Psoas muscle (tissue), 8 donors: Measurements from ENCODE around the gene MCCD1. TPM values are rescaled to one million over a fixed set of nuclear protein-coding genes. Genes with fewer than 3 reads are reported as not detected.
"Not testable (repeated sequence)": the region's sequence is repeated elsewhere in the genome, so short reads cannot be mapped to it uniquely, and the experiment has no call there.

Experiments
- ATAC-seq, 4 donors: fragments of 200-7000 bp; cut with Tn5 transposase; one replicate each; pipeline ENCODE4 v1.9.1; 2020; ENCODE audit warnings: moderate library complexity in 3 of 4, mild to moderate bottlenecking in 2 of 4
- DNase-seq, 2 donors: peaks; one replicate each; pipeline ENCODE4 v3.0.0-alpha.2; 2020
- H3K27ac ChIP-seq: fragments of 200-600 bp; one replicate; pipeline ENCODE4 v1.8.0; 2022
- H3K27me3 ChIP-seq, 3 donors: fragments of 200-600 bp in 1 of 3; one replicate each; pipeline versions ENCODE4 v1.6.1 to v1.8.0; 2013 to 2022; ENCODE audit warnings: low read length in 2 of 3, mild to moderate bottlenecking in 2 of 3, moderate library complexity in 1 of 3; ENCODE audit not compliant: insufficient read depth in 3 of 3
- H3K36me3 ChIP-seq, 2 donors: fragments of 200-600 bp in 1 of 2; one replicate each; pipeline versions ENCODE4 v1.6.1 to v1.8.0; 2013 to 2022; ENCODE audit warnings: low read depth in 1 of 2, mild to moderate bottlenecking in 1 of 2, moderate library complexity in 1 of 2; ENCODE audit not compliant: insufficient read depth in 1 of 2
- H3K4me1 ChIP-seq: fragments of 200-600 bp; one replicate; pipeline ENCODE4 v1.8.0; 2022
- H3K4me3 ChIP-seq: fragments of 200-600 bp; one replicate; pipeline ENCODE4 v1.8.0; 2022; ENCODE audit warnings: mild to moderate bottlenecking
- H3K9me3 ChIP-seq: fragments of 200-600 bp; one replicate; pipeline ENCODE4 v1.8.0; 2022
- CTCF ChIP-seq: fragments of 200-600 bp; IDR thresholded peaks from one replicate; pipeline ENCODE4 v1.8.0; 2022; ENCODE audit warnings: antibody characterized with exemption
- WGBS, 3 donors: extraction: QIAGEN DNeasy Blood & Tissue Kit; methylation state at CpG; one replicate each; pipeline versions ENCODE4 v1.1.6 to v1.1.7; 2013; 5-methylcytosine and 5-hydroxymethylcytosine counted together
- intact Hi-C, 2 donors: fragments of 100-400 bp; cut with DNase I; formaldehyde crosslinking; loops; one replicate each; pipeline versions ENCODE4 v1.11.0 to v1.14.2; 2022
- polyA plus RNA-seq, 3 donors: library from polyadenylated mRNA; stranded (reverse); fragments of 200-250 nt; gene quantifications; one replicate each; pipeline ENCODE4 v1.2.3, GENCODE V29; 2013
- total RNA-seq, 4 donors: library from RNA; stranded (reverse); fragmentation: NEBNext Ultra II Directional in 2 of 4; extraction: Animal tissue kit (Norgen Biotek cat#: 25700) in 2 of 4; gene quantifications; one replicate each; pipeline versions ENCODE4 v1.2.1 to v1.2.4, GENCODE V29; 2021 to 2023
- donor health status: healthy with polysubstance abuse.
- donor health status: DM: no; HTN: no; CAD: no; lungs with moderate emphysema.
- donor health status: Bipolar disorder and iron deficiency.
- donor health status: healthy.
- donor health status: DM: yes; HTN: yes; CAD: no.
- donor health status: DM: no; HTN: no; CAD: no.
- donor health status: DM: no; HTN: no; CAD: no.
- donor health status: DM: yes; HTN: yes; CAD: no.

MCCD1 gene
- total and polyA plus RNA-seq, 7 donors = not detected

- Histone ChIP-seq H3K27ac (no peak overlapping the region), H3K4me3 (no peak overlapping the region), H3K9me3 (no peaks in the 10 kb centered on the region), H3K4me1 (no peaks in the 10 kb centered on the region), H3K27me3 (peaks cover 0 to 5% (median 2%) of the 10 kb centered on the region in 3 donors), H3K36me3 (no peaks in the 10 kb centered on the region)
- intact Hi-C loops = no loop called here
- DNase-seq (no peak), ATAC-seq (no peak)
- WGBS, 3 donors = 61 to 88% (median 80%) methylated on average over 2 of the region's 2 CpGs
- TF ChIP-seq CTCF = no peak
These were observed 45.4 kb upstream of the MCCD1 start for GRCh38 chr6:31483392-31483791.

GRCh38 chr6:31485055-31485454 is 43.7 kb upstream of the MCCD1 start:
- H3K36me3 ChIP-seq = no peaks in the 10 kb centered on the region
- 68 to 94% (median 93%) methylated on average over 1 of the region's 1 CpG for WGBS, 3 donors
- no peak for TF ChIP-seq CTCF
- DNase-seq (no peak), ATAC-seq (no peak)
- no peak overlapping the region for H3K27ac ChIP-seq
- H3K4me3 ChIP-seq = no peak overlapping the region
- H3K27me3 ChIP-seq = peaks cover 0 to 13% (median 0%) of the 10 kb centered on the region in 3 donors
- H3K4me1 ChIP-seq = no peaks in the 10 kb centered on the region
- H3K9me3 ChIP-seq = no peaks in the 10 kb centered on the region
- intact Hi-C loops = loop anchor here in 1 of 2 donors (1.0 kb wide), 1 partner anchor 97 kb away; no protein-coding TSS in a partner anchor

GRCh38 chr6:31486065-31486837 is 42.5 kb upstream of the MCCD1 start:
- peak in 3 of 4 donors; percentile 55 to 86 (median 59) for ATAC-seq
- H3K36me3 ChIP-seq, DNase-seq, intact Hi-C loops, H3K4me3 ChIP-seq, H3K9me3 ChIP-seq, H3K4me1 ChIP-seq, H3K27ac ChIP-seq: not testable (repeated sequence)
- WGBS, 3 donors = no CpG with 5 or more reads among the region's 9 CpGs
- peaks cover 0 to 24% (median 0%) of the 10 kb centered on the region in 3 donors for H3K27me3 ChIP-seq

- H3K4me3 ChIP-seq, H3K36me3 ChIP-seq, intact Hi-C loops, ATAC-seq, DNase-seq, H3K4me1 ChIP-seq, H3K9me3 ChIP-seq, H3K27ac ChIP-seq: not testable (repeated sequence)
- peaks cover 0 to 25% (median 0%) of the 10 kb centered on the region in 3 donors for H3K27me3 ChIP-seq
- WGBS, 3 donors = 74 to 78% (median 76%) methylated on average over 6 of the region's 6 CpGs
These were observed 41.1 kb upstream of the MCCD1 start for GRCh38 chr6:31487674-31488073.

GRCh38 chr6:31489086-31489485 is 39.7 kb upstream of the MCCD1 start:
- no peak for DNase-seq
- WGBS, 3 donors = 75 to 77% (median 76%) methylated on average over 4 of the region's 4 CpGs
- Histone ChIP-seq H3K27ac (no peak overlapping the region), H3K27me3 (peaks cover 0 to 39% (median 0%) of the 10 kb centered on the region in 3 donors), H3K9me3 (no peaks in the 10 kb centered on the region), H3K4me1 (peaks cover under 1% of the 10 kb centered on the region), H3K36me3 (no peaks in the 10 kb centered on the region), H3K4me3 (no peak overlapping the region)
- intact Hi-C loops = no loop called here
- no peak for ATAC-seq
- no peak for TF ChIP-seq CTCF
